RWPE1 (cell line): ENCODE measurements around the gene LCE7A.
A peak's percentile ranks its signal among the peaks of the same experiment; 100 is the strongest.

Source experiments
- CTCF ChIA-PET: fragments of 350-600 bp; sonication (Branson Sonifier 250); formaldehyde crosslinking; extraction: SDS; loops from one replicate; lab custom pipeline; 2021; lab: Yijun Ruan, JAX
- POLR2A ChIA-PET: fragments of 400-600 bp; formaldehyde crosslinking; extraction: SDS; loops from one replicate; lab custom pipeline; 2020; ENCODE audit warnings: antibody characterized with exemption; ENCODE audit not compliant: low non-redundant PET; lab: Yijun Ruan, JAX
- DNase-seq: peaks from one replicate; pipeline ENCODE4 v3.0.0; 2012; ENCODE audit warnings: low spot score
- H3K27ac ChIP-seq: fragments of 450-650 bp; 2 replicates; pipeline ENCODE4 v1.5.1; 2017
- TF ChIP-seq, protein P1 (sequence below): fragments of 450-650 bp; conservative IDR thresholded peaks from 2 replicates; pipeline ENCODE4 v1.5.1; 2017; ENCODE audit warnings: low read depth, mild to moderate bottlenecking

LCE7A gene

DNA sequence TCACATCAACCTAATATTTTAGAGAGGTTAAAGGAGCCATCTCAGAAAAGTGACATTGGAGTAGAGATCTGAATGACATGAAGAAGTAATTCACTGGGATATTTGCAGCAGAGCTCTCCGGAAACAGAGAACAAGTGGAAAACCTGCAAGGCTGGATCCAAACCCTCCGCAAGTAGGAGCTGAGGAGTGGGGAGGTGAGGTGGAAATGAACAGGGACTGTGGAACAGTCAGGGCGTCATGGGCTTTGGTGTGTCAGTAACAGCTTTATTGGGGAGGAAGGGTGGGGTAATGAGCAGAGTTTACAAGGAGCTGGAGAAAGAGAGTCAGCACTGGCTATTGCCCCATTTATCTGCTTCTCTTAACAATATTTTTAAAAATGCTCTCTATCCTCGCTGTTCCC lies 39.2 kb downstream of the LCE7A start:
- ChIA-PET POLR2A (interaction anchor here (0.5 kb wide), 1 partner anchor 35 kb away, joined by 3 read pairs; no protein-coding TSS in a partner anchor), CTCF (no interaction called here)
- no peak overlapping the region for H3K27ac ChIP-seq
- DNase-seq: no peak
- TF ChIP-seq, protein P1, sequence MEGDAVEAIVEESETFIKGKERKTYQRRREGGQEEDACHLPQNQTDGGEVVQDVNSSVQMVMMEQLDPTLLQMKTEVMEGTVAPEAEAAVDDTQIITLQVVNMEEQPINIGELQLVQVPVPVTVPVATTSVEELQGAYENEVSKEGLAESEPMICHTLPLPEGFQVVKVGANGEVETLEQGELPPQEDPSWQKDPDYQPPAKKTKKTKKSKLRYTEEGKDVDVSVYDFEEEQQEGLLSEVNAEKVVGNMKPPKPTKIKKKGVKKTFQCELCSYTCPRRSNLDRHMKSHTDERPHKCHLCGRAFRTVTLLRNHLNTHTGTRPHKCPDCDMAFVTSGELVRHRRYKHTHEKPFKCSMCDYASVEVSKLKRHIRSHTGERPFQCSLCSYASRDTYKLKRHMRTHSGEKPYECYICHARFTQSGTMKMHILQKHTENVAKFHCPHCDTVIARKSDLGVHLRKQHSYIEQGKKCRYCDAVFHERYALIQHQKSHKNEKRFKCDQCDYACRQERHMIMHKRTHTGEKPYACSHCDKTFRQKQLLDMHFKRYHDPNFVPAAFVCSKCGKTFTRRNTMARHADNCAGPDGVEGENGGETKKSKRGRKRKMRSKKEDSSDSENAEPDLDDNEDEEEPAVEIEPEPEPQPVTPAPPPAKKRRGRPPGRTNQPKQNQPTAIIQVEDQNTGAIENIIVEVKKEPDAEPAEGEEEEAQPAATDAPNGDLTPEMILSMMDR: no peak

DNA sequence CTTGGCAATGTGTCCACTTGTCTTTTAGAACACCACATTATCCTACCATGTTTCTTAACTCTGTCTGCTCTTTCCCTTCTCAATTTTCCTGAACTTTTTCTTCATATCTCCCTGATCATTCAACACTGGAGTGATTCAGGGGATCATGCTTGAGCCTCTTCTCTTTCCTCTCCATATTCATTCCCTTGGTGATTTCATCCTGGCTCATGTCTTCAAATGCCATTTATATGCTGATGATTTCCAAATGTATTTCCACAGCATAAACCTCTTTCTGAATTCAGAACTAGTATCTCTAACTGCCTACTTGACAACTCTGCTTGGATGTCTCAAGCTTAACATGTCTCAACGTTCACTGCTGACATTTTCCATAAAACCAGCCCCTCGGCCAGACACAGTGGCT lies 40.1 kb downstream of the LCE7A start:
- ChIA-PET POLR2A (no interaction called here), CTCF (no interaction called here)

DNA sequence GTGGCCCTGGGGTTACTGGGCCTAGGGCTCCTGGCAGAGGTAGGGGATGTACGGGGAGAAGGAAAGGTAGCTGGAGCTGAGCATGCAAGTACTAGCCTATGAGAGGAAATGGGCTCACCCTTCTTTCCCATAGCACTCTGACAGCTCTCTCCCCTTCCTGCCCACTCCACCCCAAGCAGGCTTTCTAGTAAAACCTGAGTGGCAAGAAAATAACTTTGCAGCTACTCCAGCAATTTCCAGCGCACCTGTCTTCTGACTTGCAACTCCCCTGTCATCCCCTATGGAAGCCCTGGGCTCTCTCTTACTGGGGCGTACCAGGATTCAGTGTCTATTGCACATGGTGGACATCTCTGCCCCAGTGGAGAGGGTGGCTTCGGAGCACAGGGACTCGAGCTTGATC lies 41.8 kb downstream of the LCE7A start:
- POLR2A ChIA-PET: no interaction called here
- no peak overlapping the region for H3K27ac ChIP-seq
- TF ChIP-seq, protein P1: no peak
- CTCF ChIA-PET: interaction anchor here (1.2 kb wide), 1 partner anchor 291 kb away, joined by 4 read pairs; no protein-coding TSS in a partner anchor
- no peak for DNase-seq

More for the DNA sequence above, 40.1 kb downstream of the LCE7A start:
- no peak overlapping the region for H3K27ac ChIP-seq
- DNase-seq: no peak
- TF ChIP-seq, protein P1: no peak

DNA sequence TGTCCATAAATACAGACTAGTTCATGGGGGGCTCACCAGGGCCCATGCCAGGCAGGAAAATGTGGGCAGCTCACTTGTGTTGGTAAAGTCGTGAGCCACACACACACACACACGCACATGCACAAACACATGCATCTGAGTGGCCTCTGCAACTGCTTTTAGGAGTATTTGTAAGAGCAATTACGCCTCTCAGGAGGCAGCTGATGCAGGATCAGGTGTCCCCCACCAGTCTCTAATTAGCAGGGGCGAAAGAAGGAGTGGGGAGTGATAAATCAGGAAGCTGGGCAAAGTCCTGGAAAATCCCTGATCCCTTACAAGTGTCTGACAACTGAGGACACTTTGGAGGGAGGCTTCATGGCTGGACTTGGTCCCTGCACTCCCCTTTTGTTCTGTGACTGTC lies 42.8 kb downstream of the LCE7A start:
- DNase-seq: no peak
- ChIA-PET CTCF (no interaction called here), POLR2A (interaction anchor here (0.5 kb wide), 1 partner anchor 15 kb away, joined by 3 read pairs; no protein-coding TSS in a partner anchor)
- TF ChIP-seq, protein P1: no peak
- no peak overlapping the region for H3K27ac ChIP-seq

DNA sequence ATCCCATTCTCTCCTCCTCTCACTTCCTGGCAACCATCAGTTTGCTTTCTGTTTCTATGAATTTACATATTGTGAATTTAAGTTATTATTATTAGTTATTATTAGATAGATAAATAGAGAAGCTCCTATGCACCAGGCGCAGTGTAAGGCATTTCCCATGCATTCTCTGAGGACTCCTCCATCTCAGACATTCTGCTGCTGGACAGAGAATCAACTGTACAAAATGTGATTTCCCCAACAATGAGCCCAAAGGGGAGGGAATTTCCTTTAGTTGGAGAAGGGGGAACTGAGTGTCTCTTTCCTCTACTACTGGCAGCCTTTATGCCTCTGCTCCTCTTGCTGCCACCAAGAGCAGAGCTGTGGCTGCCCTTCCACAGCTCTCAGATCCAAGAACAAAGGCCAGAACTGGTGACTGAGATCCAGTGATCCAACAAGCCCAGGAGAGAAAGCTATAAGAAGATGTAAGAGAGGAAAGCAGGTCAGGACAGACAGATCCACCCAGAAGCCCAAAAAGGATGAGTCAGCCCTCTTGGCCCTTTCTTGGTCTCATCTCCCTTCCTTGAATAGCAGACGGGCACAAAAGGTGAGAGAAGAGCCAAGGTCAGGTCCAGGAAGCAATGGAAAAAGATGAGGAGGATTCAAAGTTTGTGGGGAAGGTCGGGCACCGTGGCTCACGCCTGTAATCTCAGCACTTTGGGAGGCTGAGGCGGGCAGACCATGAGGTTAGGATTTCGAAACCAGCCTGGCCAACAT lies 45.1 kb downstream of the LCE7A start:
- ChIA-PET CTCF (no interaction called here), POLR2A (no interaction called here)
- H3K27ac ChIP-seq: peak overlapping the region; percentile 82

DNA sequence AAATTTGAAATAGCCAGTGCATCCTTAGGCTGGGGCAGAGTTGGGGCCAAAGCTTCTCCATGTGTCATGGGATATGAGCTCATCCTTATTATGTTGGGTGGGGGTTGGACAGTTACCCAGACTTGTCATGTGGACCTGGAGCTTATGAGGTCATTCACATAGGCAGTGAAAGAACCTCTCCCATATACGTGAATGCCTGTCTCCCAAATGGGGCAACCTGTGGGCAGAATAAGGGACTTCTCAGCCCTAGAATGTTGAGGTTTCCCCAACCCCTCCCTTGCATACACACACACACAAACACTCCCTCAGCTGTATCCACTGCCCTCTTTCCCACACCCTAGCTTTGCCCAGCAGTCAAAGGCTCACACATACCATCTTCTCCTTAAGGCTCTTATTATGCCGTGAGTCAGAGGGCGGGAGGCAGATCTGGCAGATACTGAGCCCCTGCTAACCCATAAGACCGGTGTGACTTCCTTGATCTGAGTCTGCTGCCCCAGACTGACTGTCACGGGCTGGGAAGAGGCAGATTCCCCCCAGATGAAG lies 46.3 kb downstream of the LCE7A start:
- ChIA-PET POLR2A (no interaction called here), CTCF (interaction anchor here (0.6 kb wide), 2 partner anchors 12 to 172 kb away, joined by 3 read pairs; no protein-coding TSS in a partner anchor)
- peak overlapping the region; percentile 82 for H3K27ac ChIP-seq
- DNase-seq: peak; percentile 92
- TF ChIP-seq, protein P1: no peak

More for the DNA sequence above, 45.1 kb downstream of the LCE7A start:
- TF ChIP-seq, protein P1: no peak
- DNase-seq: no peak
